HG03108 (cell line): ENCODE data around the gene RNF40.
"Not testable (repeated sequence)": the region's sequence is repeated elsewhere in the genome, so short reads cannot be mapped to it uniquely, and the experiment has no call there.

Source experiments
- ATAC-seq: cut with Tn5 transposase; IDR thresholded peaks from one replicate; pipeline ENCODE4 v1.9.1; 2021; ENCODE audit warnings: moderate library complexity; ENCODE audit not compliant: unreplicated experiment

Gene RNF40

GRCh38 chr16:30813821-30814189, 51.7 kb downstream of the RNF40 start:
- ATAC-seq, result no peak

GRCh38 chr16:30816769-30817168, 54.6 kb downstream of the RNF40 start:
- no peak for ATAC-seq

- ATAC-seq, result no peak
These were observed 58.9 kb downstream of the RNF40 start for GRCh38 chr16:30820952-30821421.

- ATAC-seq, result not testable (repeated sequence)
These were observed 59.3 kb downstream of the RNF40 start for GRCh38 chr16:30821441-30821840.

GRCh38 chr16:30821891-30822290, 59.8 kb downstream of the RNF40 start:
- no peak for ATAC-seq
